ENCODE data around the gene ALCAM. TPM values are rescaled to one million over a fixed set of nuclear protein-coding genes. Genes with fewer than 3 reads are reported as not detected.

The ALCAM gene
- total and polyA plus RNA-seq, 2 of the 8 experiments (the other 6 are each of a cell fraction or from before 2014, with no cell fraction given) = 10.8 to 33.0 TPM

DNA sequence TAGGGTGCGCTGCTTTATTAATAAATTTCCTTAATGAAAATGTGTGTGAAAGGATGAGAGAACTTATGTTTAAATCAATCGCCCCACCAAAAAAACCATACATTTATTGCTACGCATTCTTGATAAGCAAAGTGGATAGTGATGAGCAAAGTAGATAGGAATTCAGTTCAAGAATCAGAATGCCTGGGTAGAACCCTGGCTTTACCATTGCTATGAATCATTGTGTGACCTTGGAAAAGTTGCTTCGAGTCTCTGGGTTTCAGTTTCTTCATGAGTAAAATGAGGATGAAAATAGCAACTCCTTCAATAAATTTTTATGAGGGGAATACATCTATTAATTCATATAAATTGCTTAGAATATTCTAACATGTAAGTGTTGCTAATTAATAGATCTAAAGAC is 2.6 kb upstream of the ALCAM start:
- Histone ChIP-seq H2BK15ac (ENCODE audit: low read length) (no peak overlapping the region), H3K27ac (ENCODE audit: low read depth, low read length) (no peak overlapping the region), H3K4me2 (ENCODE audit: insufficient read depth in 1 of 2, low read depth in 2 of 2, low read length in 2 of 2) (no peak overlapping the region), H3K56ac (replicated peaks; ENCODE audit: insufficient read length, low read depth, low read length) (no peak overlapping the region), H3K23ac (ENCODE audit: insufficient read length) (no peak overlapping the region), H3K9ac (replicated peaks in 1 of 4; ENCODE audit: extremely low read depth in 1 of 4, low read depth in 3 of 4, low read length in 3 of 4) (no peak overlapping the region), H3K4me3 (ENCODE audit: extremely low read depth in 1 of 4, insufficient read depth in 2 of 4, low read depth in 3 of 4, low read length in 4 of 4) (no peak overlapping the region), H2AFZ (ENCODE audit: low read length) (no peak overlapping the region), H3K4me1 (replicated peaks in 1 of 4; ENCODE audit: control insufficient read depth in 3 of 4, insufficient read depth in 4 of 4, low read length in 3 of 4) (peaks cover 0 to 12% (median 5%) of the 10 kb centered on the region in 4 experiments; a peak in 6 of 7 replicates), H3K36me3 (ENCODE audit: control insufficient read depth in 2 of 4, insufficient read depth in 4 of 4, low read length in 3 of 4) (no peaks in the 10 kb centered on the region), H3K4ac (replicated peaks; ENCODE audit: insufficient read length, low read depth, low read length) (no peak overlapping the region), H2BK12ac (ENCODE audit: low read depth, low read length) (no peak overlapping the region), H4K20me1 (replicated peaks in 1 of 2; ENCODE audit: control insufficient read depth in 1 of 2, insufficient read depth in 2 of 2, low read length in 2 of 2) (peaks cover 0 to 2% of the 10 kb centered on the region in 2 experiments), H2BK20ac (ENCODE audit: low read length) (no peak overlapping the region), H2BK5ac (ENCODE audit: low read depth, low read length) (no peak overlapping the region), H2AK5ac (ENCODE audit: low read depth, low read length) (no peak overlapping the region), H2BK120ac (replicated peaks; ENCODE audit: low read depth, low read length) (no peak overlapping the region), H4K5ac (ENCODE audit: insufficient read length, low read depth, low read length) (no peak overlapping the region), H4K8ac (ENCODE audit: extremely low read depth, insufficient read depth, low read length) (no peak overlapping the region), H3K79me1 (ENCODE audit: low read depth, low read length) (no peaks in the 10 kb centered on the region), H3K14ac (ENCODE audit: insufficient read length) (no peak overlapping the region), H4K91ac (replicated peaks; ENCODE audit: insufficient read length, low read length) (no peak overlapping the region), H3K79me2 (ENCODE audit: control insufficient read depth in 1 of 2, insufficient read depth in 2 of 2, low read length in 2 of 2) (peaks cover 2 to 9% of the 10 kb centered on the region in 2 experiments; a peak in 2 of 4 replicates), H3K18ac (ENCODE audit: extremely low read depth, low read length) (no peak overlapping the region), H3K23me2 (ENCODE audit: low read depth, low read length) (peaks cover 29% of the 10 kb centered on the region), H3K27me3 (replicated peaks in 1 of 4; ENCODE audit: control insufficient read depth in 3 of 4, extremely low read depth in 1 of 4, insufficient read depth in 3 of 4, low read length in 3 of 4) (no peaks in the 10 kb centered on the region), H3K9me3 (ENCODE audit: insufficient read depth in 2 of 2, low read depth in 1 of 2, low read length in 1 of 2) (no peaks in the 10 kb centered on the region)
- no peak for TF ChIP-seq TAF7 (optimal IDR thresholded peaks at IDR 0.05; ENCODE audit: borderline replicate concordance, low read depth, low read length)
- TF ChIP-seq EGR1 (IDR thresholded peaks at IDR 0.05; ENCODE audit: borderline replicate concordance, low read depth, low read length) = no peak
- no peak for TF ChIP-seq JUND (IDR thresholded peaks at IDR 0.05; ENCODE audit: low read length)
- no peak for TF ChIP-seq NANOG (IDR thresholded peaks at IDR 0.05; ENCODE audit: insufficient read depth, low read depth, low read length, poor library complexity, severe bottlenecking)
- no peak for TF ChIP-seq SP1 (IDR thresholded peaks at IDR 0.05; ENCODE audit: low read depth, low read length)
- no peak for TF ChIP-seq CBX5 (IDR thresholded peaks at IDR 0.05; ENCODE audit: low read depth, low read length)
- TF ChIP-seq EZH2 (IDR thresholded peaks at IDR 0.05; ENCODE audit: low read depth, low read length, severe bottlenecking) = no peak
- ChIA-PET POLR2A (ENCODE audit: partially characterized antibody) (no interaction called here), CTCF (ENCODE audit: partially characterized antibody) (interaction anchor here (0.6 to 1.6 kb wide), 3 partner anchors 9 to 537 kb away, joined by 3 to 5 read pairs (median 4); no protein-coding TSS in a partner anchor)
- DNase-seq (ENCODE audit: low read depth in 1 of 2, low spot score in 2 of 2) (no peak), FAIRE-seq (no peak)
- whole genome bisulfite sequencing, 2 experiments (ENCODE audit: extremely low coverage in 1 of 2, insufficient coverage in 1 of 2, insufficient read length in 1 of 2, insufficient replicate concordance in 2 of 2, low coverage in 1 of 2, low lambda C conversion rate in 2 of 2, missing lambda C conversion rate in 1 of 2) = 91% methylated on average over 4 of the region's 4 CpGs; no CpG with 5 or more reads in 1 of the 2 experiments

All from H1 (cell line).